Activated naive CD8-positive, alpha-beta T cell treated with anti-CD3 and anti-CD28 coated beads, Interleukin-2, amount 10 ng/mL, durations not matched to agents 7 days and 5 days (primary cell): ENCODE measurements around the gene MED13. TPM values are rescaled to one million over a fixed set of nuclear protein-coding genes. Genes with fewer than 3 reads are reported as not detected.

Experiments
- ATAC-seq: fragments of 150-1000 bp; cut with Tn5 transposase; one replicate; pipeline ENCODE4 v1.10.0; 2021; ENCODE audit warnings: low read depth, moderate library complexity
- POLR2A ChIA-PET: fragments of 350-600 bp; sonication (Branson Sonifier 250); formaldehyde crosslinking; loops from one replicate; lab custom pipeline; 2021; ENCODE audit warnings: antibody characterized with exemption; lab: Charles Lee
- DNase-seq: peaks from one replicate; pipeline ENCODE4 v3.0.0; 2021
- H3K27ac Mint-ChIP-seq: one replicate; pipeline ENCODE4 v1.8.0; 2022; ENCODE audit warnings: mild to moderate bottlenecking, mixed read lengths
- H3K27me3 Mint-ChIP-seq: one replicate; pipeline ENCODE4 v1.8.0; 2022; ENCODE audit warnings: mild to moderate bottlenecking, moderate library complexity, mixed read lengths
- H3K36me3 Mint-ChIP-seq: one replicate; pipeline ENCODE4 v1.8.0; 2021; ENCODE audit warnings: mild to moderate bottlenecking, mixed read lengths
- H3K4me1 Mint-ChIP-seq: one replicate; pipeline ENCODE4 v1.8.0; 2021; ENCODE audit warnings: mixed read lengths
- H3K4me3 Mint-ChIP-seq: one replicate; pipeline ENCODE4 v1.8.0; 2022; ENCODE audit warnings: mild to moderate bottlenecking, moderate library complexity, mixed read lengths
- H3K9me3 Mint-ChIP-seq: one replicate; pipeline ENCODE4 v1.8.0; 2021; ENCODE audit warnings: mixed read lengths
- total RNA-seq, 2 experiments: library from RNA; stranded (reverse); gene quantifications; one replicate each; pipeline ENCODE4 v1.2.3, GENCODE V29; 2021

MED13 gene
- total RNA-seq, 2 experiments from 2014 or later = 54.6 to 58.5 TPM

- no peak for ATAC-seq
- Mint-ChIP-seq H3K36me3 (peaks cover 11% of the 10 kb centered on the region), H3K9me3 (no peaks in the 10 kb centered on the region), H3K27ac (no peak overlapping the region), H3K4me3 (no peak overlapping the region), H3K4me1 (peaks cover 8% of the 10 kb centered on the region), H3K27me3 (no peaks in the 10 kb centered on the region)
- no peak for DNase-seq
- POLR2A ChIA-PET = no interaction called here
Measured at GRCh38 chr17:61996916-61997605, 68.0 kb downstream of the MED13 start.

DNA sequence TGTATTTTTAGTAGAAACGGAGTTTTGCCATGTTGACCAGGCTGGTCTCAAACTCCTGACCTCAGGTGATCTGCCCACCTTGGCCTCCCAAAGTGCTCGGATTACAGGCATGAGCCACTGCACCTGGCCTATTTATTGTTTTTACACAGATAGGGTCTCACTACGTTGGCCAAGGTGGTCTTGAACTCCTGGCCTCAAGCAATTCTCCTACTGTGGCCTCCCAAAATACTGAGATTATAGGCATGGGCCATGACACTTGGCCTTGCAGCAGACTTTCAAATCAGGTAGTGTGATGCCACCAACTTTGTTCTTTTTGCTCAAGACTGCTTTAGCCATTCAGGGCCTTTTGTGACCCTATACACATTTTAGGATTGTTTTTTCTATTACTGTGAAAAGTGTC is 75.6 kb downstream of the MED13 start:
- no peak for DNase-seq
- Mint-ChIP-seq H3K9me3 (no peaks in the 10 kb centered on the region), H3K4me1 (no peaks in the 10 kb centered on the region), H3K4me3 (no peak overlapping the region), H3K27ac (no peak overlapping the region), H3K36me3 (peaks cover 14% of the 10 kb centered on the region), H3K27me3 (no peaks in the 10 kb centered on the region)
- POLR2A ChIA-PET = no interaction called here
- no peak for ATAC-seq

- H3K4me1 Mint-ChIP-seq = no peaks in the 10 kb centered on the region
- no peaks in the 10 kb centered on the region for H3K27me3 Mint-ChIP-seq
- no peak overlapping the region for H3K27ac Mint-ChIP-seq
- POLR2A ChIA-PET = no interaction called here
- DNase-seq (no peak), ATAC-seq (no peak)
- H3K9me3 Mint-ChIP-seq = no peaks in the 10 kb centered on the region
- H3K36me3 Mint-ChIP-seq = peaks cover 23% of the 10 kb centered on the region
- H3K4me3 Mint-ChIP-seq = no peak overlapping the region
Measured at GRCh38 chr17:61986898-61987297, 78.2 kb downstream of the MED13 start.

DNA sequence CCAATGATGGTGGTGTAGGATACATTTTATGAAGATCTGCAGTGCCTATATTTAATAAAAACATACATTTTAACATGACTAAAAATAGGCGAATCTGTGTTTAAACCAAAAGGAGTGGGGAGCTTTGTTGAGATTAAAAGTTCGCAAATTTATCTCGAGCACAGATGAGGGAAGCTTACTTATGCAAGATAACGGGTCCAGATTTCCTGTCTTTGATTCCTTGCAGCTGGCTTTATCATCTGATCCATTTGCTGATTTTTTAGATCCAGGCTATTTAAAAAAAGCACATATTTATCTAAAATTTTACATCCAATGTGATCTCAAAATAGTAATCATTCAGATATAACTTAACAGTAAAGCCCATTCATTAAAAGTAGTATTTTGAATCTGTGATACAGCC is 80.3 kb downstream of the MED13 start:
- Mint-ChIP-seq H3K9me3 (no peaks in the 10 kb centered on the region), H3K4me3 (no peak overlapping the region), H3K27me3 (no peaks in the 10 kb centered on the region), H3K27ac (no peak overlapping the region), H3K4me1 (peaks cover 4% of the 10 kb centered on the region), H3K36me3 (peaks cover 31% of the 10 kb centered on the region)
- POLR2A ChIA-PET = no interaction called here
- ATAC-seq = no peak
- DNase-seq = no peak

GRCh38 chr17:61981323-61981722 is 83.8 kb downstream of the MED13 start:
- Mint-ChIP-seq H3K4me1 (peaks cover 4% of the 10 kb centered on the region), H3K9me3 (no peaks in the 10 kb centered on the region), H3K27me3 (no peaks in the 10 kb centered on the region), H3K36me3 (peaks cover 43% of the 10 kb centered on the region), H3K27ac (no peak overlapping the region), H3K4me3 (no peak overlapping the region)
- ATAC-seq (no peak), DNase-seq (no peak)
- POLR2A ChIA-PET = no interaction called here

DNA sequence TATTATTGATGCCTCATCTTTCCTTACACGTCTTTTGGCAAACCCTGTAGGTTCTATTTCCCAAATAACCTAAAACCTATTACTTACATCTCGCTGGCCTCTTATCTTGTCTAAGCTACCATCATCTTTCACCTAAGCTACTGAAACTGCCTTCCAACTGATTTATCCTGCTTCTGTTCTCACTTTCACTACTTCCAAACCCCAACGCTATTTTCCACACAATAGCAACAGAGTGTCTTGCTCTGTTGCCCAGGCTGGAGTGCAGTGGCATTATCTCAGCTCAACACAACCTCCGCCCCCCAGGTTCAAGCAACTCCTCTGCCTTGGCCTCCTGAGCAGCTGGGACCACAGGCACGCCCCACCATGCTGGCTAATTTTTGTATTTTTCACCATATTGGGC is 84.5 kb downstream of the MED13 start:
- DNase-seq (no peak), ATAC-seq (no peak)
- POLR2A ChIA-PET = no interaction called here
- H3K4me1 Mint-ChIP-seq = peaks cover 4% of the 10 kb centered on the region
- H3K27ac Mint-ChIP-seq = no peak overlapping the region
- no peak overlapping the region for H3K4me3 Mint-ChIP-seq
- H3K27me3 Mint-ChIP-seq = no peaks in the 10 kb centered on the region
- no peaks in the 10 kb centered on the region for H3K9me3 Mint-ChIP-seq
- H3K36me3 Mint-ChIP-seq = peaks cover 46% of the 10 kb centered on the region

DNA sequence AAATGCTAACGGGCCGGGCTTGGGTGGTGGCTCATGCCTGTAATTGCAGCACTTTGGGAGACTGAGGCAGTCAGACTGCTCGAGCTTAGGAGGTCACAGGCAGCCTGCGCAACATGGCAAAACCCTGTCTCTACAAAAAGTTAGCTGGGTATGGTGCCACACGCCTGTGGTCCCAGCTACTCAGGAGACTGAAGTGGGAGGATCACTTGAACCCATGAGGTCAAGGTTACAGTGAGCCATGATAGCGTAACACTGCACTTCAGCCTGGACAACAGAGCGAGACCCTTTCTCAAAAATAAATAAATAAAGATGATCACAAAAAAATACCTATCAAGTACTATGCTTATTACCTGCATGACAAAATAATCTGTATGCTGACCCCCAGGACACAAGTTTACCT is 91.0 kb downstream of the MED13 start:
- H3K36me3 Mint-ChIP-seq = peaks cover 32% of the 10 kb centered on the region
- no peak for DNase-seq
- no peaks in the 10 kb centered on the region for H3K27me3 Mint-ChIP-seq
- POLR2A ChIA-PET = no interaction called here
- ATAC-seq = no peak
- H3K4me3 Mint-ChIP-seq = no peak overlapping the region
- no peaks in the 10 kb centered on the region for H3K9me3 Mint-ChIP-seq
- no peaks in the 10 kb centered on the region for H3K4me1 Mint-ChIP-seq
- no peak overlapping the region for H3K27ac Mint-ChIP-seq

- H3K36me3 Mint-ChIP-seq = peaks cover 20% of the 10 kb centered on the region
- no peak overlapping the region for H3K27ac Mint-ChIP-seq
Measured at GRCh38 chr17:61972311-61972710, 92.8 kb downstream of the MED13 start.

GRCh38 chr17:61970030-61970429 is 95.0 kb downstream of the MED13 start:
- DNase-seq (no peak), ATAC-seq (no peak)
- peaks cover 16% of the 10 kb centered on the region for H3K36me3 Mint-ChIP-seq
- POLR2A ChIA-PET = no interaction called here
- no peak overlapping the region for H3K4me3 Mint-ChIP-seq
- no peaks in the 10 kb centered on the region for H3K9me3 Mint-ChIP-seq
- no peaks in the 10 kb centered on the region for H3K4me1 Mint-ChIP-seq
- no peak overlapping the region for H3K27ac Mint-ChIP-seq
- no peaks in the 10 kb centered on the region for H3K27me3 Mint-ChIP-seq

More at GRCh38 chr17:61972311-61972710, 92.8 kb downstream of the MED13 start:
- DNase-seq = no peak
- POLR2A ChIA-PET = no interaction called here
- Mint-ChIP-seq H3K4me3 (no peak overlapping the region), H3K4me1 (no peaks in the 10 kb centered on the region), H3K9me3 (no peaks in the 10 kb centered on the region), H3K27me3 (no peaks in the 10 kb centered on the region)
- no peak for ATAC-seq

- DNase-seq (no peak), ATAC-seq (no peak)
- POLR2A ChIA-PET = no interaction called here
- no peak overlapping the region for H3K27ac Mint-ChIP-seq
- no peaks in the 10 kb centered on the region for H3K4me1 Mint-ChIP-seq
- H3K9me3 Mint-ChIP-seq = no peaks in the 10 kb centered on the region
- H3K4me3 Mint-ChIP-seq = no peak overlapping the region
- H3K36me3 Mint-ChIP-seq = peaks cover 9% of the 10 kb centered on the region
- H3K27me3 Mint-ChIP-seq = no peaks in the 10 kb centered on the region
Measured at GRCh38 chr17:61968757-61969156, 96.3 kb downstream of the MED13 start.

DNA sequence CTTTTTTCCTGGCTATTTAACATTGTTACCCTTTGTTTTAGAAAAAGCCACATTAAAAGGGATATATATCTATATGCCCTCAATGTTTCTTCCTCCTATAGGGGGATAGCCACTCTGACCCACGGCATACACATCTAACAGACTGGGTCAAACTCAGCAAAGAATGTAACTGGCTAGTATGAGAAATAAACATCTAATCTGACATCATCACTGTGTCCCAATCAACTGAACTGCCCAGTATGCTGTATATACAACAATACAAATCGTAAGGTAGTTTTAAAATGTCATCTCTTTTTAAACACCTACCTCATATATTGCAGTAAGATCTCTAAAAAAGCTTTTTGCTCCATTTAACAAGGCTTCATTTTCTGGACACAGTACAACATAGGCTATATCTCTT is 97.3 kb downstream of the MED13 start:
- Mint-ChIP-seq H3K27me3 (no peaks in the 10 kb centered on the region), H3K4me1 (no peaks in the 10 kb centered on the region), H3K4me3 (no peak overlapping the region), H3K9me3 (no peaks in the 10 kb centered on the region), H3K27ac (no peak overlapping the region), H3K36me3 (peaks cover 12% of the 10 kb centered on the region)
- DNase-seq (no peak), ATAC-seq (no peak)
- POLR2A ChIA-PET = no interaction called here

GRCh38 chr17:61966191-61966590 is 98.9 kb downstream of the MED13 start:
- POLR2A ChIA-PET = no interaction called here
- H3K27me3 Mint-ChIP-seq = no peaks in the 10 kb centered on the region
- H3K4me3 Mint-ChIP-seq = no peak overlapping the region
- peaks cover 14% of the 10 kb centered on the region for H3K36me3 Mint-ChIP-seq
- no peaks in the 10 kb centered on the region for H3K4me1 Mint-ChIP-seq
- no peak overlapping the region for H3K27ac Mint-ChIP-seq
- no peaks in the 10 kb centered on the region for H3K9me3 Mint-ChIP-seq
- DNase-seq (no peak), ATAC-seq (no peak)

GRCh38 chr17:61955619-61956018 is 109.5 kb downstream of the MED13 start:
- Mint-ChIP-seq H3K4me1 (no peaks in the 10 kb centered on the region), H3K9me3 (no peaks in the 10 kb centered on the region), H3K27me3 (no peaks in the 10 kb centered on the region), H3K4me3 (no peak overlapping the region), H3K27ac (no peak overlapping the region), H3K36me3 (peaks cover 14% of the 10 kb centered on the region)
- DNase-seq (no peak), ATAC-seq (no peak)
- POLR2A ChIA-PET = no interaction called here

DNA sequence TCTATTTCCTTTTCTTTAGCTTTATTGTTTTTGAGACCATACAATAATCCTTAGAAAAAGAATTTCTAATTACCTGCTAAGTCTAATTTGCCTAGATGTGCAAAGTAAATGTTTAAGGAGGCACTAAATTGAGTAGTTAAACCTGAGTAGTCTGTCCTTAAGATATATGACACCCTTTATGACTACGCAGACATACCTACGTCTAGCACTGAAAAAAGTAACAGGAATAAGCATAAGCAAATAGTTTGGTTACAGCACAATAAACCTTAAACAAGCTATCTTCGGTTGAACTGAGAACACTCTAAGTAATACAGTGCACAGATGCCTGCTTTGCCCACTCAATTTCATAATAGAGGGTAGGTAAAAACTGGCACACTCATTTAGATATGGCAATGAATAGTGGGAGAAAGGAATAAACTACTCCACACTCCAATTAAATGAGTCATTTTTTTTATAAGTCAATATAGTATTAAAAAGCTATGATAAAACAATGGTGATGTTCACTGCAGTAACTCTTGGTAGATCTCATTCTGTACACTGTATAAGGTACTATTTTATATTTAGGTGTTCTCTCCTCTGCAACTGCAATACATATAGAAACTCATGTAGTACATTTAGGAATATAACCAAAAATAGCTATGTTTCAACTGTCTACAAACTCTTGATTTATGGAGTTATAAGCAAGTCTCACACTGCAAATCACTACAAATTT is 117.6 kb downstream of the MED13 start:
- Mint-ChIP-seq H3K4me3 (no peak overlapping the region), H3K27me3 (no peaks in the 10 kb centered on the region), H3K9me3 (no peaks in the 10 kb centered on the region), H3K36me3 (peaks cover 12% of the 10 kb centered on the region), H3K4me1 (peaks cover 3% of the 10 kb centered on the region), H3K27ac (no peak overlapping the region)
- POLR2A ChIA-PET = interaction anchor here (0.5 kb wide), 1 partner anchor 55 kb away, joined by 4 read pairs; no protein-coding TSS in a partner anchor
- ATAC-seq (no peak), DNase-seq (no peak)
